HG02642 (cell line): Measurements from ENCODE around the gene UBE3A.

Experiments used
- ATAC-seq: cut with Tn5 transposase; IDR thresholded peaks from one replicate; pipeline ENCODE4 v1.9.1; 2021; ENCODE audit warnings: mild to moderate bottlenecking; ENCODE audit not compliant: unreplicated experiment, poor library complexity

Gene UBE3A

DNA sequence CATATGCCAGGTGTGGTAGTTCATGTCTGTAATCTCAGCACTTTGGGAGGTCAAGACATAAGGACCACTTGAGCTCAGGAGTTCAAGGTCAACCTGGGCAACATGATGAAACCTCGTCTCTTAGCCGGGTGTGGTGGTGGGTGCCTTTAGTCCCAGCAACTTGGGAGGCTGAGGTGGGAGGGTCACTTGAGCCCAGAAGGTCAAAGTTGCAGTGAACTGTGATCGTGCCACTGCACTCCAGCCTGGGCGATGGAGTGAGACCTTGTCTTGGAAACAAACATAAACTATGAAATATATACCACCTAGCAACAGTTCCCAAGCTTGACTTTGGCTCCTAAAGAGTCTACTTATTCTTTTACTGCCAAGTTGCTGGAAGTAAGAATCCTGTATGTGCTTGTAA is 30.9 kb downstream of the UBE3A start:
- ATAC-seq: no peak

DNA sequence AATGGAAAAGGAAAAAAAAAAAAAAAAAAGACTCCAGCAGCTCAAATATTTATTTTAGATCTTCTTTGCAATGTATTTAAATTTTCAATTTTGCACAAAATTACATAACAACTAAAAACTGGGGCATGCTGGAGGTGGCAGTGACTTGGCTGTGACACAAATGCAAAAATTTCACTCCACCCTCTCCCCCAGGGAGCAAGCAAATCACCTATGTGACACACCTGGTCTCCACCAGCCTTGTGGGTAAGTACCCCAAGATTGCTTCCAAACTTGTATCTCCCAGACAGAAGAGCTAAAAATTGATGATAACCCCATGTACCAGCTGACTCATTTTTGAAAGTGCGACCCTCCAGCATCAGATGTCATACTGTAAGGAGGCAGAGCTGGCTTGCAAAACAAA is 32.0 kb downstream of the UBE3A start:
- no peak for ATAC-seq

DNA sequence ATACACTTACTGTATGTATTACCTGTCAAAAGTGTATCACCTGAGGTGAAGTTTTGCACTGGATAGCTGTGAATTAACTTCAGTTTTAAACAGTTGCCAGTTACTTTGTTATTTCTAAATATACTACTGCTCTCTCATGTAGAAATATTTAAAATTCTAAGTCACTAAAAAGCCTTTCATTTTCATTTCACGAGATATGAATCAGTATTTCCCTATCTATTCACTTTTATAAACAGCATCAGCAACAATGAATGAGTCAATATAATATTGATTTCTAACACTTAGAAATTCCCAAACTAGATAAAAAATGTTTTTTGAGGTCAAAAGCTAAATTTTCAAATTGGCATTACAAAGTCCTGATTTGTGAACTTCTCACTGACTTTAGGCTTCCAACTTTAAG is 32.6 kb downstream of the UBE3A start:
- no peak for ATAC-seq

DNA sequence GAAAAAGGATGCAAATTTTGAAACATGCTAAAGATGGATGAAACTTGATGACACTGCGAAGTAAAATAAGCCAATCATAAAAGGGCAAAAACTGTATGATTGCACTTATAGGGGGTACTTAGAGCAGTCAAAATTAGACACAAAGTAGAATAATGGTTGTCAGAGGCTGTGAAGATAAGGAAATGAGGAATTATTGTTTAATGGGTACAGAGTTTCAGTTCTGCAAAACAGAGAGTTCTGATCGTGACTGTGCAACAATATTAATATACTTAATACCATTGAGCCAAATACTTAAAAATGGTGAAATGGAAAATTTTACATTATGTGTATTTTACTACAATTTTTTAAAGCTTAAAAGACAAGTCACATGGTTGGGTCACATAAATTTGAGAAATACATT is 35.1 kb downstream of the UBE3A start:
- ATAC-seq: no peak

DNA sequence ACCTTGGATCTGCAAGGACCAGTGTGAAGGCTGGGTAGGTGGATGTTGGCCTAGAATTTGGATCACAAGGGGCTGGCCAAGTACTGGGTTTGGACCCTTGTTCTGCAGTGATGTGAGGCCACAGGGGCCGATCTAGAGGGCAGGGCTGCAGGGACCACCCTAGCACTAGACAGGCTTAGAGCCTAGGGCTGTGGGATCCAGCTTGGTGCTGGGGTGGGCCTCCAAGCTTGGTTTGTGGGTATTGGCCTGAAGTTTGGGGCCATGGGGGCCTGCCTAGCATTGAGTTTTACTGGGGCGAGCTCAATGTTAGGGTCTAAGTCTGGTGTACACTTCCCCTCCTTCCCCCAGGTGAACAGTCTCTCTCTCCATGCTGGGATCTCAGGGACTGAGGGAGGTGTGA is 36.5 kb downstream of the UBE3A start:
- no peak for ATAC-seq

DNA sequence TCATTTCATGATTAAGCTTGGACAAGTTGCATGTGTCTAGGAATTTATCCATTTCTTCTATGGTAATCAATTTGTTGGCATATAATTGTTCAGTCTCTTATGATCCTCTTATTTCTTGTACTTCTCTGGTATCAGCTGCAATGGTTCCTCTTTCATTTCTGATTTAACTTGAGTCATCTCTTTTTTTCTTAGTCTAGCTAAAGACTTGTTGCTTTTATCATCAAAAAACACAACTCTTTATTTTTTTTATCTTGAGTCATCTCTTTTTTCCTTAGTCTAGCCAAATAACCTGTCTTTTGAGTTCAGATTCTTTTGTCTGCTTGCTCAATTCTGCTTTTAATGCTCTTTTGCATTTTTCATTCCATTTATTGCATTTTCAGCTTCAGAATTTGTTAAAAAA is 37.3 kb downstream of the UBE3A start:
- ATAC-seq: no peak

DNA sequence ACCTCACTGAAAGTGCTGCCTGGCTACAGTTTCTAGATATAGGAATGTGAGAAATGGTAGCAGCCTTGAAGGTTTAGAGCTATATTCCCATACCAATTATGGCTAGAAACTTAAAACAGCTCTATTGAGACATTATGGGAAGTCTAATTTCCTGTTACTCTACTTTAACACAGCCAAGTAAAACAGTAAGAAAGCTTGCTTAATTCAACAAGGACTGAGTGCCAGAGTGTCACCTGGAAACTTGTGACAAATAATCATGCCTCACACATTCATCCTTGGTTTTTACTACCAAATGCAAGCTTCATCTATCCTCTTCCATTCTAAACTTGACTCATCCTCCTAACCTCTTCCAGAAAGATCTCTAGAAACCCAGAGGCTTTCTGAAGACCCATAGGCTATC is 41.7 kb downstream of the UBE3A start:
- ATAC-seq: no peak

DNA sequence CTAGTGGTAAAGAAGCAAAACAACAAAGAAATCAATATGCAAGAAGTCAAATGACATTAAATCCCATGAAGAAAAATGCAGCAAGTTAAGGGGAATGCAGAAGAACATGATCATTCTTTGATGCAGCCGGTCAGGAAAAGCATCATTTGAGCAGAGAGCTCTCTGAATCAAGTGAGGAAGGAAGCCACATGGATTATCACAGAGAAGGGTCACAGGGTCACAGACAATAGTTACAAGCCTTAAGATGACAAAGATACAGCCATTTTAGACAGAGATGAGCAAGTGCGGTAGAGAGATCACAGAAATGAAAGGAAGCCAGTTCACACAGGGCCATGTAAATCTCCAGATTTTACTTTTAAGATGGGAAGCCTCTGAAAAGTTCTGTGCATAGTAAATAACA is 43.9 kb downstream of the UBE3A start:
- ATAC-seq: no peak

DNA sequence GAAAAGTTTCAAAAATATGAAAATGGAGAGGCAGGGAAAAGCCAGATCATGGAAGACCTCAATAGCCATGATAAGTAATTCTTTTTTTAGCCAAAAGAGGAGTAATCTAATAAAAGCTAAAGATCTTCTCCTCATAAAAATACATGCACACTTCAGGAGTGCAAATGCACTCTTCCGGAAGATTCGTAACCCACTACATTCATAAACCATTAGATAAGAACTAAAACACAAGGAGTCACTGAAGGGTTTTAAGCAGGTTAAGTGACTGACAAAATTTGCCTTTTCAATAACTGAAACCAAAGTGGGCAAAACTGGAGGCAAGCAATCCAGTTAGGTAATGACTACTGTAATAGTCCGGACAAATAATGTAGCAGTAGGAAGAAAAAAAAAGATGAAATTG is 46.0 kb downstream of the UBE3A start:
- ATAC-seq: no peak

DNA sequence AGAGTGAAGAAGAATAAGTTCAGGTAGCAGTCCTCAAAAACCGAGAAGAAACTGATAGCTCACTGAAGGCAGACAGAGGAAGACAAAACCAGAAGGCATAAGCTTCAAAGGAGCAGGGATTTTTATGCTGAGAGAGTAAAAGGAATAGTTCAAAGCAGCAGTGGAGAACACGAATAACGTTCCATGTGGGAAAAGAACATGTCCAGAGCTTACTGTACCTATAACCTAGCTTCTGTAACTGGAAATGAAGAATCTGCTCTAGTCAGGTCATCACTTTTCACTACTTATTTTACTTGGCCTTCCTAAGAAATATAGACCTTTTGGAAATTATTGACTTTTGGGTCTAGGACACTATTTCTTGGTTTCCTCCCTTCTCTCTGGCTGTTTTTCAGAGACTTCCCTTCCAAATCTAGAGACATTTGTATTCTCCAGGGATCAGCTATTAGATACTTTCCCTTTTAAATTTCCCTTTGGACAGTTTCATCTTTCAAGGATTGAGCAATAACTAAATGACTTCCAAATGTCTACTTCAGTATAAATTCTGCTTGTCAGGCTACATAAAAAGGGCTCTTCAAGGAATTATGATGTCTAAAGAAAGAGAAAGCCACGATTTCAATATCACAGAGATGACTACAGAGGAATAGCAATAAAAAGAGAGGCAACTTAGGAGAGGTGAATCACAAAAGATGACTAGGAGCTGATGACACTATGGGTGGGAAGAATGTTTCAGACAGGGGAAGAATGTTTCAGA is 46.7 kb downstream of the UBE3A start:
- no peak for ATAC-seq

DNA sequence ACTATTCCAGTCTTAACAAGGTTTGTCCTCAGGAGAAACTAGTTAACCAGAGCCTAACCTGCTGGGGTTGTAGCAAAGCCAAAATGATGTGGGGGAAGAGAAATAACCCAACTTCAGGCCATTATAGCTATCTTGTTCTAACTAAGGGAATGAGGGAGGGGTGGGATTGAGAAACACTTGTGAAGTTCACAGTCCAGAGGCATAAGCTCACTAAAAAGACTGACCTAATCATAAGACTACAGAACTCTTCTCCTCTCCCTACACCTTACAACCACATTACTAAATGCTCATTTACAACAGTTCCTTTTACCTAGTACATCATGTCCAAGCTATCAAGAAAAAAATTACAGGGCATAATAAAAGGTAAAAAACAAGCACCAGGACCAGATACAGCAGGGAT is 52.8 kb downstream of the UBE3A start:
- no peak for ATAC-seq

DNA sequence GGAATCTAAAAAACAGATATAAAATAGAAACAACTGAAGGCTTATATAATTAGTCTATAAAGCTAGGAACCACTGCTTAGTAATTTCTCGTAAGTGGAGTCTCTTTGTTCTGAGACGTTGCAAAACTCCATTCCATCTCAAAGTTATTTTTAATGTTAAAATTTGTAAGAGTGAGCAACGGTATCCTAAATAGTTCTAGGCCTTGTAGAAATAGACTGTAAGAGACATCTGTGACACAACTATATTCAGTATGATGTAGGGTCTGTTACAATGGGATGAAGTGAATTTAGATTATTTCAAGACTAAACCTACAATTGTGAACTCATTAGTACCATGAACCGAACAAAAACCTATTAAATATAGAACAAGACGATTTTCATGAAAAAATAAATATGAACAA is 57.2 kb downstream of the UBE3A start:
- ATAC-seq: no peak

DNA sequence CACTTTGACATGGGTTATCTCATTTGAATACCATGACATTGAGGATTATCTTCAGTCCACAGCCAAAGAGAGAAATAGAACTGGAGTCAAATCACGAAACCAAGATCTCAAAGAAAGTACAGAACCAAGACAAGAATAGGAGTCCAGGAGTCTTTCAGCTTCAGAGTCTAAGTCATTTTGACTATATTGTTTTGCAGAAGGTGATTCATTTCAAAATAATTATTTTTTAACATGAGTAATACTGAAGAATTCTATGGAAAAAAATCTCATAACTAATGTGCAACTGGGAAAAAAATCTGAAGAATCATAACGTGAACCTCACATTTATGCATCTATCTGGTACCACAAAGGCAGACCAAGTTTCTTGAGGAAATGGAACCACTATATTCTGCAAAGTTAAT is 60.3 kb downstream of the UBE3A start:
- no peak for ATAC-seq

DNA sequence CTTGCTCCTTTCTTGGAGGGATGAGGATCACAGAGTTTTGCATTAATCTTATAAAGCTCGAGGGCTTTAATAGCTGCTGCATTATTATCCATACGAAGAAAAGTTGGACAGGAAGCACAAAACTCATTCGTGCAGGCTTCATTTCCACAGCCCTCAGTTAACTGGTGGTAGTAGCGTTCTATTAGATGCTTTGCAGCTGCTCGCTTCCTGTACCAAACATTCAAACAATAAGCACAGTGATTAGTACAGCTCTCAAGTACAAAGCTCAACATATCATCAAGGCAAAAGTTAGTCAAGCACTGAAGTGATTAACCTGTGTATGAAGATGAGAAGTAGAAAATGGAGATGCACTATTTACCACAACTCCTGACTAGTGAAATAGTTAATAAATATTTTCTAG is 63.3 kb downstream of the UBE3A start:
- ATAC-seq: no peak

DNA sequence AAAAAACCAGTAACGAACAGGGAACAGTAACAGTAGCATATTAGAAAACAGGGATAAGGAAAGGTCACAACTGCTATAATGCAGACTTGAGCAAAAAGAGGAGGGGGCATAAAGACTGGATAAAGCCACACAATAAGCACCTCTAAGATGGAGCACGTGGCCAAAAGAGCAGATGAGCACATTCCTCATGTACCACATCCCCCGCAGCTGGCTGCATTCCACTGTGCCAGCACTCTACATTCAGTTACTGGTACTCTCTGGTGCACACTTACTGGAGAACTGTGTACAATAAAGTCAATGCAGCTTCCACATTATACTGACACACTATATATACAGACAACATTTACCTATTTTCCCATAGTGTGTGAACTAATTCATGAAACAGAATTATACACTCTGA is 64.7 kb downstream of the UBE3A start:
- ATAC-seq: no peak

DNA sequence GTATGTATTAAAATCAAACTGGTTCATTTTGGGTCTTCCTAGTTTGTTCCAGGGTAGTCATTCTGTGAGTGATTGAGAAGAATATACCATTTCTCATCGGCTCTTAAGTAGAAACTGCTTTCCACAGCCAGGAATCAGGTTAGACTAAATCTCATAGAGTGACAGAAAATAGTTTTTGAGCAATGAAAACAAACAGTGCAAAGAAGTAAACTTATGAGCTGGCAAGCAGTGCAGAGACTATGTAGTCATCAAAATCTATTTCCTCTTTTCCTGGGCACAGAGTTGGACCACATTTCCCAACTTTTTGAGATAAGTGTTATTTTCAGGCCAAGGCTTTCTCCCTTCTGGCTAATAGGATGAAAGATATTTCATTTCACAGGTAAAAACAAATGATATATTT is 66.5 kb downstream of the UBE3A start:
- ATAC-seq: no peak

DNA sequence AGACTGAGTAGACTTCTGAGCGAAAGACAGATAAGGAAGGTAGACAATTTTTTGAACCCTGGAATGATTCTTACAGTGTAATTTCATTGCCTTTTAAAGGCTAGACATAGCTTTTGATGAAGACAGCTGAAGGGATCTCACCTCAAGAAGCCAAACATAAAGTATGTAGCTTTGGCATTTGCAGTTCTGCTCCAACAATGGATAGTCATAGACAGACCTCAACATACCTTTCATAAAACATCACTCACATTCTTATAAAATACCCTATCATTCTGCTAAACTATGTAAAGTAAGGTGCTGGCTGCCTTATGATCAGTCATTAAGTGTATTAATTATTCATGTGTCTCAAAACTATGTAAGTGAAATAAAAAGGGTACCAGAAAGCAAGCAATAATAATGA is 70.0 kb downstream of the UBE3A start:
- no peak for ATAC-seq

DNA sequence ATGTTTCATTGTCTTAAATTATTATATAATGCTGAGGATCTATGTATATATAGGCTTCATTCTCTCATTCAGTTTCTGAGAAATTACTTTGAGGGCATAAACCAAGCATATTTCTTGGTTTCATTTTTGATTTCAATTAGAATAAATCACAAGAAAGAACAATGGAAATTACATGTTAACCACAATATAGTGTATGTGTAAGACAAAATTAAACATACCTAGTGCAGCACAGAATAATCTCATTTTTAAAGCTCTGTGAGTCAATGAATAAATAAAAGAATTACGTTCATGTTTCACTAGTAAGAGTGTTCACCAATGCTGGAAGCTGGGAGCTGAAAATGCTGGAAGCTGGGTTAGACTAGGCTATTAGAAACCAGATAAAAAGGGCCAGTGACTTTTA is 72.8 kb downstream of the UBE3A start:
- ATAC-seq: no peak

DNA sequence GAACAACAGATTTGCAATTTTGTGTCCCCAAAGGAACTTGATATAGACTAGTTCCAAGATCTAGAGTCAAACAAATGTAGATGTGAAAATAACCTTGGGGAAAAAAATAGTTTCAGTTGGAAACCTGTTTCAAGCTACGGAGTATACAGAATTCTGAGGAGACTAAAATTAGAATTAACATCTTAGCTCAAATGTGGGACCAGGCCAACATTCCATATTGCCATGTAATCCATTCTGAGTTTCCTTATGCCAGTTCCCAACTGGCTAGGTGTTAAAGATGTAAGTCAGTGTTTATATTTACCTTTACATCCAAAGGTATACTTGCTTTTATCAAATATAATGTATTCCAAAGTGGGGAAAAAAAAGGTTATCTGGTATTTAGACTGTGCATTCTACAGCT is 76.3 kb downstream of the UBE3A start:
- ATAC-seq: no peak

DNA sequence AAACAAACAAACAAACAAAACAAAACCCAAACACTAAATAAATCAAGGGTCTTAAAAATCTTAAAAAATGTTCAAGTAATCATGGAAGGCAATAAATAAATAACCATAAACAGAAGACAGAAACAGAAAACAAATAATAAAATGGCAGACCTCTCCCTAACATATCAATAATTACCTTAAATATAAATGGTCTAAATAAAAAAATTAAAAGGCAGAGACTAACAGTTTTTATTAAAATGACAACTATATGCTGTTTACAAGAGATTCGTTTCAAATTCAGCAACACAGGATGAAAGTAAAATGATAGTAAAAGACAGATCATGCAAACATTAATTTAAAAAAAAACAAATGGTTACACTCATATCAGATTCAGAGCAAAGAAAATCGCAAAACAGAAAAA is 91.1 kb downstream of the UBE3A start:
- ATAC-seq: no peak

DNA sequence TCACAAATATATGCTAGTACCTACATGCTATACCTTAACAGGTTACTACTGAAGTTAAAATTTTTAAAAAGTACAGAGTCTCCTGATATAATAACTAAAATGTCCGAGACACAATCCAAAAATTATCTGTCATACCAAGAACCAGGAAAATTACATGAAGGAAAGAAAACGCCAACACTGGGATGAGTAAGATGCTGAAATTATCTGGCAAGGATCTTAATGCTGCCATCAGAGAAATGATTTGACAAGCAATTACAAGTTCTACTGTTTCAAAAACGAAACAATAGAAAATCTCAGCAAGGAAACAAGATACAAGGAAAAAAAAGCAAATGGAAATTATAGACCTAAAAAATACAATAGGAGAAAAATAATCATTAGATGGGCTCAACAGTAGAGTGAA is 92.5 kb downstream of the UBE3A start:
- no peak for ATAC-seq

DNA sequence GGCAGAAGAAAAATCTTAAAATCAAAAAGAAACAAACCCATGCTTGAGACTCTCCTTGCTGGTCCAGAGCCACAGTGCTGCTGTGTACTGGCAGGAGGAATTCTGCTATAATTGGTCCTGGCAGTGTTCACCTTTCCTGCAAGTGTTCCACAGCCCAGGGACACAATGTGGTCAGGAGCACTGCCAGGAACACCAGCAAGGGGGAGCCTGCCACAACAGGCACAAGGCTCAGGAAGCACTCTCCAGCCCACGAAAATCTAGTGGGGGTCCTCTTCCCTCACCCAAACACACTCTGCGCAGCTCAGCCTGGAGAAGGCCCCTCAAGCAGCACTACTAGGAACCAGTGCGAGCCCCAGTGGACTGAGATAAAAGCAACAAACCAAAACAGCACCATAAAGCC is 92.9 kb downstream of the UBE3A start:
- no peak for ATAC-seq

DNA sequence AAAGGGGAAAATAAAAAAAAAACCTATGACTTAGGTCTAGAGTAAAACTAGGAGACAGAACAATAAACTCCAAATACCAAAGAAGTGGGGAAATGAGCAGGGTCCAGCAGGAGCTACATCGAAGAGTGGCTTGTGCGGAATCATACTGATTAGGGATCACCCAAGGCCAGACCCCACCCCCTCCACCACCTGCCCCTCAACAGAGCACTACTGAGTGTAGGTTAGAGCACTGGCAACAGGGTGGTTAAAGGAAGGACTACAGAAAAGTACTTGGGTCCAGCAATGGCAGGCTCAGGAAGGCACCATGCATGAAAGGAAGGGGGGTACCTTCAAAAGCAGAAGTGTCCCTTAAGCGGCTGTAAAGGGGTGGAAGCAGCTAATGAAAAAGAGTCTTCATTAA is 96.2 kb downstream of the UBE3A start:
- ATAC-seq: no peak
